NCI-H1694 (cell line): ENCODE data around the gene SCN11A.

Experiments used
- DNase-seq: peaks from one replicate; lab custom pipeline; 2025; lab: John Stamatoyannopoulos, UW

The SCN11A gene

GRCh38 chr3:39051649-39052561 lies at the start of gene SCN11A, which contains the start of gene WDR48:
Gene SCN11A (minus strand): TSS chr3:39051944. CDS start chr3:38950362, 101,582 bp downstream.
Gene WDR48 (plus strand): TSS chr3:39052016. CDS start chr3:39052026, 10 bp downstream.
- DNase-seq: peak; percentile 40

DNA sequence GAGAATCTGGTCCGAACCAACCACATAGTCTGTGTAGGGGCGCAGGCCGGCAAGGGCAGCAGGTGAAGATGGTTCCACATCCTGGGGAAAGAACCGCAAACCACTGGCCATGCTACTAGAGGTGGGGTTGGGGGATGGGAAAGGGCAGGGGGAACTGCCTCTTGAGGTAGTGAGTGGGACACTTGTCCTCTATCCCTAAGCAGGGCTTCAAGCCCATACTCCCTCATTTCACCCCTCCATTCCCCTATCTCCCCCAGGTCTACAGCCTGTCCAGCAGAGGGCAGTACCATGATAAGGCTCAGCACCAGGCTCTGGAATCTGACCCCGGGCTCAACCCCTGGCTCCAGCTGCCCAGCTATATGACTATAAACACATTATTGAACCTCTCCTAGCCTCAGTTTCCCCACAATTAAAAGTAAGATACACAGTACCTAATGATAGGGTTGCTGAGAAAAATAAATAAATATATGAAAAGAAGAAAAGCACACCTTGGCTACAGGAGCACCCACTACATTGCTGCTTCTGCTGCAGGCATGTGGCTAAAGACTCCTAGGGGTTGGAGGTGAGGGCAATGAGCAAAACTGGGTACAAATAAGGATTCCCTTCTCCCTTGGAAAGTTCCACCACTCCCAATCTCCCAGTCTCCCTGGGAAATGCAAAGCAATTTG lies 49.4 kb upstream of the SCN11A start:
- no peak for DNase-seq

- no peak for DNase-seq
Measured at GRCh38 chr3:39100500-39100886, 48.7 kb upstream of the SCN11A start.

- no peak for DNase-seq
Measured at GRCh38 chr3:39099738-39100499, 48.2 kb upstream of the SCN11A start.

- no peak for DNase-seq
Measured at GRCh38 chr3:39099242-39099641, 47.5 kb upstream of the SCN11A start.

DNA sequence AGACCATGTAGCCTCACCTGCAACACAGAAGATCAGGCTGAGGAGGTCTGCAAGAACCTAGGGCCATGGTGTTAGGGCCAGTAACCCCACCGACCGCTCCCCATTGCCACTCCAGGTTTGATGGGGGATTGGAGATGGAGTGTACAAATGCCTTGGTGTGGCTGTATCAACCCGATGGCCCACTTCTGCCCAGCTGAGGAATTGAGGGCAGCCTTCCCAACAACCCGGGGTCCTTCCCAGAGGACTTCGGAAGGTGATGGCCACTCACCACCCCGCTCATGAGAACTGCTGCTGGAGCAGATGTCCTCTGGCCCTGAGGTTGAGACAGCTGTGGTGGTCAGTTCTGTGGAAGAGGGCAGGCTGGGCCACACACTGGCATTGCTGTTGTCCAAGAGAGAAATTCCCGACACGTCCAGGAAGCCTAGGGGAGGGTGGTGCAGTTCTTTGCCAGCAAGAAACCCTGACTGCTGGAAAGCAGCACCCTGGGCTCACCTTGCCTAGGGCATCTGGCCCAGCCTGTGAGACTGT lies 46.8 kb upstream of the SCN11A start:
- no peak for DNase-seq

- no peak for DNase-seq
Measured at GRCh38 chr3:39097716-39098472, 46.1 kb upstream of the SCN11A start.

- DNase-seq: no peak
Measured at GRCh38 chr3:39096775-39097174, 45.0 kb upstream of the SCN11A start.

DNA sequence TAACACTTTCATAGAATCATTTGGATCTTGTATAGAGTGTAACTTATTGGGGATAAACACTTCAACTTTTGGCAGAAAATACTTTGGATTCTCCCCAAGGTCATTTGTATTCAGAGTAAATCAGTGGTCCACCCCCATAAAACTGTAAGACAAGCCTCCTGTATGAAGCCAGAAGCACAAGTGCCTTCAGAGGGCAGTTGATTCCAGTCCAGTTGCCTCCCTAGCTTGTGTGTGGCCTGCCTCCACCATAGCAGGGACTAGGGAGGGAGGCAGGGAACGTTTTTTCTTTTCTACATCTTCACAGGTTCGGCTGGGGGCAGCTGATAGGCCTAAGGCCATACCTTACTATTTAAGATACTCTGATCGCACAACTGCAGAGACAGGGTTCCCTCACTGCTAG lies 44.0 kb upstream of the SCN11A start:
- no peak for DNase-seq

DNA sequence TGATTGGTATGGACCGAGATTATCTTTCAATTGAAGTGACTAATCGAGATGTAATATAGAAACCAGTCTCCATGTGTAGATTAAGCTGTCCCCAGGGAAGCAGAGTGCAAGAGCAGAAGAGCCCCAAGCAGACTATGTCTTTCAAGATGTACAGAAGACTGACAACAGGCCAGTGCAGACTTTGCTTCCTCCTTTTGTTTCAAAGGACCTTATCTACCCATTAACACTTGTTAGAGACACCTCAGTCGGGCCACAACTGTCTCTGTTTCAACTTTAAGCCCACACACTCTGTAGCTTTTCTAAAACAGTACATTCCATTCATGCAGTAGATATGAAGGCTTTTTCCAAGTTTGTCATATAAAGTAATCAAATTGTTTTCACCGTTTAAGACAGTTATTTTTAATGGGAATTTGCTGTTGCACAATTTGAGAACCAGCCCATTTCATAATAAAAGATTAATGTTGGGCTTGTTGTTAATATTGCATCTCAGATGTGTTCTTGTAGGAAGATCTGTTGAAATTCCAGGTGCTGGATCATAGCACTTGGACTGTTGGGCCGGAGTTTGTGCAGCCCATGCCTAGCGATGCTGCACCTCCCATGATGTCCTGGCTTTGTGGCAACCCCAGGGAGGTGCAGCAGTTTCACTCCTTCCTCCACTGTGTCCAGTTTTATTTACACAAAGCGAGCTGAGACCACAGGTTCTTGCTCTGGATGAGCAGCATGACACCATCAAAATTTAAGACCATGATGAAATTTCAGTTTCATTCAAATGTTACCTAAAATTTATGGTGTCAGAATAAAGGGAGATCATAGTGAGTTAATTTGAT lies 43.3 kb upstream of the SCN11A start:
- DNase-seq: no peak

DNA sequence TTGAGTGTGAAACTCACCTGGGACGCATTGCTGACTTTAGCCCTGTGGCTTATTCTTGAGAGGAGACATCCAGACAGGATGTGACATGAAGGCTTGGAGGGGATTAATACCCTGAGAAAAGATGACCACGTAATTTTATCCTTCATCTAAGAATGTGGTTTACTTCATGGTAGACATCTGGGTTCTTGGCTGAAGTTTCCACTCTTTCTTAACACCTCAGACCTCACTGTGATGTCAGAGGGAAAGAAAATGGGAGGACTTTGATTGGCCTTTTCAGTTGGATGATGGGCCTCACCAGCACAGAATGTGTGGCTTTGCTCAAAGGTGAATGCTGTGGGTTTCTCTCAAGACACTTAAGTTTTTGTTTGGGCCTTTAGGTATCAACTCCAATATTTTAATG lies 39.2 kb upstream of the SCN11A start:
- no peak for DNase-seq

- DNase-seq: no peak
Measured at GRCh38 chr3:39088889-39089288, 37.1 kb upstream of the SCN11A start.

- DNase-seq: no peak
Measured at GRCh38 chr3:39088456-39088855, 36.7 kb upstream of the SCN11A start.

DNA sequence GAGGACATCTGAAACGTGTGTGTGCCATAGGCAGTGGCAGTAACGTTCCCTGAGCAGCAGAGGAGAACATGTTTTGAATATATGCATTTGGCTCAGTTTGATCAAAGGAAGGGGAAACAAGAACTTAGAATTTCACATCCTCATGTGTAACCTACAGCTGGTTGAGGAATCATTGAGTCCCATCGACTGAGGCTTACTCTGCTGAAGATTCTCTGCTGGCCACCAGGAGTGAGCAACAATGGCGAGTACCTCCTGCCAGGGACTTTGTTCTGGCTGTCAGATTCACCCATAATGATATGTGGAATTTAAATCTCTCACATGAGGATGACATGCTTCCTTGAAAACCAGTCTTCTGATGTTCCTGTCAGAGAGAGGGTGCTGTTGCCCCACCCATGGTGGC lies 34.4 kb upstream of the SCN11A start:
- no peak for DNase-seq

GRCh38 chr3:39082666-39083313 lies 31.0 kb upstream of the SCN11A start:
- no peak for DNase-seq

DNA sequence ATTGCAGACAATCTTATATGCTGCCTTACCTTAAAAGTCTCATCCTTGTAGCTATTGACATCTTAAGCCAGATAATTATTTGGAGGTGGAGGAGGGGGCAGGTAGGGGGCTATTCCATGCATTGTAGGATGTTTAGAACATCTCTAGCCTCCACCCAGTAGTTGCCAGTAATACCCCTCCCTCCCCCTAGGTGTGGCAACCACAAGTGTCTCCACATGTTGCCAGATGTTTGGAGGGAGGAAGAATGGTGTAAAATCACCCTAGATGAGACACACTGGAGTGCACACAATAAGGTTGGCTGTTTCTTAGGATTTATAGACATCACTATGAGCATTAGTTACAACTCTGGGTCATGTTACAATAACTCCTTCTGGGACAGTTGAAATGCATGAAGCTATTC lies 28.3 kb upstream of the SCN11A start:
- DNase-seq: no peak

DNA sequence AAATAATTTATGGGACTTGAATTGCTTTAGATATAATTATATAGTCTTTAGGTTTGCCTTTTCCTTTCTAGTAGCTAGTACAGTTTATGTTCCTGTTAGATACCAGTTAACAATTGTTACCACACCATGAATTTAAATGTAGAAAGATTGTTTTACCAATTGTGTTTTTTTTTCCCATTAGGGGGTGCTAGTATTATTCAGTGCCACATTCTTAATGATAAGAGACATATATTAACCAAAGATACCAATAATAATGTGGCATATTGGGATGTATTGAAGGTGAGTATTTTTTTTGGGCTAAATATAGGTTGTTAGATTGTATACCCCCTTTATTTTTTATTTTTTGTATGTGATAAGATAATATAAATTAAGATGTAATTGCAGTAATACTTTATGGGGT lies 27.8 kb upstream of the SCN11A start:
- DNase-seq: no peak

- no peak for DNase-seq
Measured at GRCh38 chr3:39075910-39076309, 24.2 kb upstream of the SCN11A start.

DNA sequence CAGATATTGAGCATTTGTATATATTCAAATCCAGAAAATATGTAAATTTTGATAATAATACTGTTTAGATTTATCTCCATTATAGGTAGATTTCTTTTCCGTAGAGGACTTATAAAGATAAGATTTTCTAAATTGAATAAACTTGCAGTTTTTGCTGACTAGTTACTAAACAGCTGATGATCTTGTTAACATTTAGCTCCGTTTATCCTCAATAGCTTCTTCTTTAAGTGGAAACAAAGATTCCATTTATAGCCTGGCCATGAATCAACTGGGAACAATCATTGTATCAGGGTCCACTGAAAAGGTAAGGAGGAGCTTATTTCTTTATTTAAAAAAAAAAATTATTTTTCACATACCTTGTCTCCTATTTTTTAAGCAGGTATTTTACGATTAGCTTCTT lies 16.8 kb upstream of the SCN11A start:
- DNase-seq: no peak

- no peak for DNase-seq
Measured at GRCh38 chr3:39067286-39067685, 15.5 kb upstream of the SCN11A start.
